ENCODE data around the gene CDK5.

GRCh38 chr7:151011097-151011409 lies 46.6 kb downstream of the CDK5 start:
- TF ChIP-seq CHD4 (IDR thresholded peaks at IDR 0.05; ENCODE audit: borderline replicate concordance, low read length) (no peak), ZNF274 (CRISPR knock-in tag; IDR thresholded peaks at IDR 0.05) (no peak), CTCF (CRISPR knock-in tag; IDR thresholded peaks at IDR 0.05) (no peak), FIP1L1 (IDR thresholded peaks at IDR 0.05; ENCODE audit: borderline replicate concordance, insufficient read depth, low read depth, low read length) (no peak), POLR2G (IDR thresholded peaks at IDR 0.05; ENCODE audit: low read depth, low read length) (no peak)

Measured in HepG2 (cell line).